Sigmoid colon (tissue), 7 donors: ENCODE results near the gene ASCL2. TPM values are rescaled to one million over a fixed set of nuclear protein-coding genes. Genes with fewer than 3 reads are reported as not detected.

Source experiments
- DNase-seq: peaks from one replicate; pipeline ENCODE4 v3.0.0-alpha.2; 2019
- H3K27ac ChIP-seq, 4 donors: fragments of 200-600 bp; sonication (generic); one replicate each; pipeline ENCODE4 v1.5.1; 2016 to 2019; ENCODE audit warnings: mild to moderate bottlenecking in 1 of 4
- H3K27me3 ChIP-seq, 3 donors: fragments of 200-600 bp; sonication (generic); one replicate each; pipeline ENCODE4 v1.5.1; 2019; ENCODE audit warnings: mild to moderate bottlenecking in 1 of 3
- H3K36me3 ChIP-seq, 4 donors: fragments of 200-600 bp; sonication (generic); one replicate each; pipeline ENCODE4 v1.5.1; 2016 to 2019
- H3K4me1 ChIP-seq, 4 donors: fragments of 200-600 bp; sonication (generic); one replicate each; pipeline ENCODE4 v1.5.1; 2017 to 2019
- H3K4me3 ChIP-seq, 4 donors: fragments of 200-600 bp; sonication (generic); one replicate each; pipeline ENCODE4 v1.5.1; 2017 to 2019; ENCODE audit warnings: mild to moderate bottlenecking in 2 of 4, moderate library complexity in 1 of 4
- H3K9me3 ChIP-seq, 4 donors: fragments of 200-600 bp in 3 of 4; sonication (generic) in 3 of 4; one replicate each; pipeline versions ENCODE4 v1.5.1 to v1.6.1; 2013 to 2019
- EP300 ChIP-seq, 4 donors: sonication (generic); formaldehyde crosslinking; IDR thresholded peaks; one replicate each; pipeline ENCODE4 v1.6.1; 2017; ENCODE audit warnings: antibody characterized with exemption in 4 of 4
- POLR2A ChIP-seq, 2 donors: fragments of 450-650 bp; IDR thresholded peaks; one replicate each; pipeline ENCODE4 v1.6.1; 2016; ENCODE audit warnings: antibody characterized with exemption in 2 of 2, mild to moderate bottlenecking in 2 of 2, moderate library complexity in 2 of 2
- POLR2AphosphoS5 ChIP-seq, 4 donors: sonication (generic); formaldehyde crosslinking; IDR thresholded peaks; one replicate each; pipeline ENCODE4 v1.6.1; 2017; ENCODE audit warnings: antibody characterized with exemption in 4 of 4
- WGBS, 2 donors: extraction: QIAGEN DNeasy Blood & Tissue Kit; methylation state at CpG; one replicate each; pipeline ENCODE4 v1.1.7; 2013; 5-methylcytosine and 5-hydroxymethylcytosine counted together
- intact Hi-C: fragments of 100-400 bp; cut with DNase I; formaldehyde crosslinking; loops from one replicate; pipeline ENCODE4 v1.15.1; 2023
- polyA plus RNA-seq, 3 donors: library from polyadenylated mRNA; stranded (reverse); fragments of 200-250 nt; gene quantifications; one replicate each; pipeline ENCODE4 v1.2.3, GENCODE V29; 2013
- total RNA-seq, 4 donors: library from RNA; depleted of rRNA; stranded (reverse); fragments of >200 nt; gene quantifications; one replicate each; pipeline ENCODE4 v1.1.0, GENCODE V29; 2016
- TF ChIP-seq, protein P1 (sequence below), 4 experiments: fragments of 450-650 bp in 3 of 4; fragments of 200-600 bp in 1 of 4; IDR thresholded peaks; one replicate each; pipeline ENCODE4 v1.5.1; 2016 to 2019; ENCODE audit warnings: antibody characterized with exemption in 4 of 4, mild to moderate bottlenecking in 3 of 4, moderate library complexity in 2 of 4
- donor health status: healthy with polysubstance abuse.
- donor health status: Bipolar disorder and iron deficiency.
- donor health status: healthy.

The ASCL2 gene
- total and polyA plus RNA-seq, 7 donors = 0.28 to 4.8 (median 1.2) TPM; not detected in 2

GRCh38 chr11:2261436-2262230 lies 8.8 kb downstream of the ASCL2 start:
- Histone ChIP-seq H3K27ac (no peak overlapping the region), H3K4me3 (no peak overlapping the region), H3K36me3 (no peaks in the 10 kb centered on the region), H3K4me1 (no peaks in the 10 kb centered on the region), H3K27me3 (peaks cover 0 to 17% (median 0%) of the 10 kb centered on the region in 3 donors), H3K9me3 (no peaks in the 10 kb centered on the region)
- no peak for DNase-seq
- TF ChIP-seq, protein P1, sequence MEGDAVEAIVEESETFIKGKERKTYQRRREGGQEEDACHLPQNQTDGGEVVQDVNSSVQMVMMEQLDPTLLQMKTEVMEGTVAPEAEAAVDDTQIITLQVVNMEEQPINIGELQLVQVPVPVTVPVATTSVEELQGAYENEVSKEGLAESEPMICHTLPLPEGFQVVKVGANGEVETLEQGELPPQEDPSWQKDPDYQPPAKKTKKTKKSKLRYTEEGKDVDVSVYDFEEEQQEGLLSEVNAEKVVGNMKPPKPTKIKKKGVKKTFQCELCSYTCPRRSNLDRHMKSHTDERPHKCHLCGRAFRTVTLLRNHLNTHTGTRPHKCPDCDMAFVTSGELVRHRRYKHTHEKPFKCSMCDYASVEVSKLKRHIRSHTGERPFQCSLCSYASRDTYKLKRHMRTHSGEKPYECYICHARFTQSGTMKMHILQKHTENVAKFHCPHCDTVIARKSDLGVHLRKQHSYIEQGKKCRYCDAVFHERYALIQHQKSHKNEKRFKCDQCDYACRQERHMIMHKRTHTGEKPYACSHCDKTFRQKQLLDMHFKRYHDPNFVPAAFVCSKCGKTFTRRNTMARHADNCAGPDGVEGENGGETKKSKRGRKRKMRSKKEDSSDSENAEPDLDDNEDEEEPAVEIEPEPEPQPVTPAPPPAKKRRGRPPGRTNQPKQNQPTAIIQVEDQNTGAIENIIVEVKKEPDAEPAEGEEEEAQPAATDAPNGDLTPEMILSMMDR (IDR thresholded peaks at IDR 0.05) = no peak
- TF ChIP-seq EP300 (IDR thresholded peaks at IDR 0.05) = no peak
- TF ChIP-seq POLR2AphosphoS5 (IDR thresholded peaks at IDR 0.05) = no peak
- TF ChIP-seq POLR2A (IDR thresholded peaks at IDR 0.05) = no peak
- intact Hi-C loops = no loop called here
- WGBS, 2 donors = 80 to 81% methylated on average over 21 of the region's 21 CpGs

- no peak for TF ChIP-seq POLR2A (IDR thresholded peaks at IDR 0.05)
- no peak for TF ChIP-seq POLR2AphosphoS5 (IDR thresholded peaks at IDR 0.05)
- TF ChIP-seq, protein P1 (IDR thresholded peaks at IDR 0.05) = no peak
- TF ChIP-seq EP300 (IDR thresholded peaks at IDR 0.05) = no peak
- intact Hi-C loops = no loop called here
- no peaks in the 10 kb centered on the region for H3K36me3 ChIP-seq
- no peaks in the 10 kb centered on the region for H3K4me1 ChIP-seq
- H3K4me3 ChIP-seq = no peak overlapping the region
- H3K9me3 ChIP-seq = no peaks in the 10 kb centered on the region
- peaks cover 0 to 17% (median 0%) of the 10 kb centered on the region in 3 donors for H3K27me3 ChIP-seq
- no peak overlapping the region for H3K27ac ChIP-seq
- 87 to 89% methylated on average over 26 of the region's 26 CpGs for WGBS, 2 donors
- DNase-seq = no peak
These were observed 9.7 kb downstream of the ASCL2 start for GRCh38 chr11:2260491-2261364.

DNA sequence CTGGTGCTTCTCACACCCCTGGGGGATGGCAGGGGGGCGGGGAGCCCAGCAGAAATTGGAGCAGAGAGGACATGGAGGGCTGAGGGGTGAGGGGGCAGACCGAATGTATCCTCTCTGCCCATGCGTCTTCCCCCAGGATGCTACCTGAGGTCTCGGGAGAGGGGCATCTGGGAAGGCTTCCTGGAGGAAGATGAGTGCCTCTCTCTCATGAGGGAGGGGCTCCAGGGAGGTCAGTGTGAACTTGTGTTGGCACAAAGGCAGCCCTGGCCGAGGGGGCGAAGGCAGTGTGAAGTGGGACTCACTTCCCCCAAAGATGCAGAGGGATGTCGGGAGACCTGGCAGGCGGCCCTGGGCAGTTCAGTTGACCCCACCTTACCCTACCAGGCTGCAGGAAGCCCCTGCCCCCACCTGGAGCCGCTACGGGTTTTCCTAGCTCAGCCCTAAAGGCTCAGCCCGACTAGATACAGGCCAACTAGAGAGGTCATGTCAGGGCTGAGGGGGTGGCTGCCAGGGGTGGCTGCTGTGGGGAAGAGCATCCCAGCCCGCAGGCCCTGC lies 10.4 kb downstream of the ASCL2 start:
- no peaks in the 10 kb centered on the region for H3K9me3 ChIP-seq
- no peak overlapping the region for H3K27ac ChIP-seq
- DNase-seq = peak; percentile 50
- WGBS, 2 donors = 83 to 84% methylated on average over 12 of the region's 12 CpGs
- peaks cover 0 to 17% (median 0%) of the 10 kb centered on the region in 3 donors for H3K27me3 ChIP-seq
- H3K36me3 ChIP-seq = no peaks in the 10 kb centered on the region
- intact Hi-C loops = no loop called here
- H3K4me3 ChIP-seq = no peak overlapping the region
- no peak for TF ChIP-seq EP300 (IDR thresholded peaks at IDR 0.05)
- TF ChIP-seq POLR2AphosphoS5 (IDR thresholded peaks at IDR 0.05) = no peak
- TF ChIP-seq POLR2A (IDR thresholded peaks at IDR 0.05) = no peak
- TF ChIP-seq, protein P1 (IDR thresholded peaks at IDR 0.05) = no peak
- H3K4me1 ChIP-seq = no peaks in the 10 kb centered on the region

GRCh38 chr11:2259466-2259830 lies 10.9 kb downstream of the ASCL2 start:
- 89 to 91% methylated on average over 8 of the region's 8 CpGs for WGBS, 2 donors
- H3K9me3 ChIP-seq = no peaks in the 10 kb centered on the region
- TF ChIP-seq POLR2A (IDR thresholded peaks at IDR 0.05) (no peak), EP300 (IDR thresholded peaks at IDR 0.05) (no peak), POLR2AphosphoS5 (IDR thresholded peaks at IDR 0.05) (no peak)
- TF ChIP-seq, protein P1 (IDR thresholded peaks at IDR 0.05) = no peak
- DNase-seq = peak; percentile 50
- intact Hi-C loops = no loop called here
- no peak overlapping the region for H3K4me3 ChIP-seq
- H3K27me3 ChIP-seq = peaks cover 0 to 17% (median 0%) of the 10 kb centered on the region in 3 donors
- no peaks in the 10 kb centered on the region for H3K36me3 ChIP-seq
- H3K27ac ChIP-seq = no peak overlapping the region
- H3K4me1 ChIP-seq = no peaks in the 10 kb centered on the region
